ENCODE results near the gene EEF1A2.
A peak's percentile ranks its signal among the peaks of the same experiment; 100 is the strongest.

EEF1A2 gene

GRCh38 chr20:63498960-63499337 lies at the start of gene EEF1A2:
Gene EEF1A2 (minus strand): TSS chr20:63499083. CDS start chr20:63497763, 1,320 bp downstream.
- DNase-seq: peak; percentile 62

- no peak for DNase-seq
Observed at GRCh38 chr20:63548542-63548941, 49.7 kb upstream of the EEF1A2 start.

- DNase-seq: no peak
Observed at GRCh38 chr20:63547725-63548480, 49.0 kb upstream of the EEF1A2 start, which contains the start of gene SRMS. Gene SRMS (minus strand): TSS chr20:63547749. CDS start chr20:63547463, 286 bp downstream.

- no peak for DNase-seq
Observed at GRCh38 chr20:63546956-63547724, 48.3 kb upstream of the EEF1A2 start.

- DNase-seq: no peak
Observed at GRCh38 chr20:63546256-63546955, 47.5 kb upstream of the EEF1A2 start.

DNA sequence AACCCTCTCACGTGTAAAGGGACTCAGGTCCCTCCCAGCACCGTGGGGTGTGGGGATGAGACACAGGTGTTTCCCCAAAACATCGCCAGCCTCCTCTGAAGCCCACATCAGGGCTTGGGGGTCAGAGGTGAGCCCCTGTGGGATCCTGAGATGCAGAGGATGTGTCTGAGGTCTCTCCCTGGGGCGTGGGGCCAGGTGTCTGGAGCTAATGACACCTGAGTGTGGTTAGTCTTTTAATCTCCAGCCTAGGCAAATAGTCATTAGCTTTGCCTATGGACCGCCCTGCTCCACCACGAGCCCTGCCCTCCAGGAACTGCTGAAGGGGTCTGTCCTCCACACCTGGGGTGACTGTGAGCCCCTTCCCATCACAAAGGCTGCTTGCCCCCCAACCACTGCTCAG lies 46.9 kb upstream of the EEF1A2 start:
- DNase-seq: no peak

- no peak for DNase-seq
Observed at GRCh38 chr20:63544958-63545516, 46.2 kb upstream of the EEF1A2 start.

- no peak for DNase-seq
Observed at GRCh38 chr20:63544241-63544957, 45.5 kb upstream of the EEF1A2 start.

- DNase-seq: no peak
Observed at GRCh38 chr20:63543733-63544132, 44.9 kb upstream of the EEF1A2 start.

DNA sequence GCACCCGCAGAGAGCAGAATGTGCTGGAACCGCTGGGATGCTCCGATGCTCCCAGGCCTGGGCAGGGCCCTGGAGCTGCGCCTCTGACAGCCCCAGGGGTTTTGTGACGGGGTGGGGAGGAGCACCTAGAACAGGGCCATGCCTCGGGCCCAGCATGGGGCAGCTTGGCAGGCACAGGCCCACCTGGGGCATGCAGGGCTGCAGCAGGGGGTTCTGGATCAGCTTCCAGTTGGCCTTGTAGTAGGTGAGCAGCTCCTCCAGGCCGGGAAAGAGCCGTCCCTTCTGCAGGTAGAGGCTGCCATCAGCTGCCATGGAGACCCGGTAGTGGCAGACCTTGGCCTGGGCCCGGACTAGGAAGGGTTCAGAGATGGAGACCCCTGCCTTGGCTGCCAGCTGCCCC lies 44.2 kb upstream of the EEF1A2 start:
- DNase-seq: no peak

GRCh38 chr20:63542696-63543095 lies 43.8 kb upstream of the EEF1A2 start:
- no peak for DNase-seq

GRCh38 chr20:63542031-63542559 lies 43.2 kb upstream of the EEF1A2 start:
- no peak for DNase-seq

GRCh38 chr20:63541371-63541770 lies 42.5 kb upstream of the EEF1A2 start:
- DNase-seq: no peak

DNA sequence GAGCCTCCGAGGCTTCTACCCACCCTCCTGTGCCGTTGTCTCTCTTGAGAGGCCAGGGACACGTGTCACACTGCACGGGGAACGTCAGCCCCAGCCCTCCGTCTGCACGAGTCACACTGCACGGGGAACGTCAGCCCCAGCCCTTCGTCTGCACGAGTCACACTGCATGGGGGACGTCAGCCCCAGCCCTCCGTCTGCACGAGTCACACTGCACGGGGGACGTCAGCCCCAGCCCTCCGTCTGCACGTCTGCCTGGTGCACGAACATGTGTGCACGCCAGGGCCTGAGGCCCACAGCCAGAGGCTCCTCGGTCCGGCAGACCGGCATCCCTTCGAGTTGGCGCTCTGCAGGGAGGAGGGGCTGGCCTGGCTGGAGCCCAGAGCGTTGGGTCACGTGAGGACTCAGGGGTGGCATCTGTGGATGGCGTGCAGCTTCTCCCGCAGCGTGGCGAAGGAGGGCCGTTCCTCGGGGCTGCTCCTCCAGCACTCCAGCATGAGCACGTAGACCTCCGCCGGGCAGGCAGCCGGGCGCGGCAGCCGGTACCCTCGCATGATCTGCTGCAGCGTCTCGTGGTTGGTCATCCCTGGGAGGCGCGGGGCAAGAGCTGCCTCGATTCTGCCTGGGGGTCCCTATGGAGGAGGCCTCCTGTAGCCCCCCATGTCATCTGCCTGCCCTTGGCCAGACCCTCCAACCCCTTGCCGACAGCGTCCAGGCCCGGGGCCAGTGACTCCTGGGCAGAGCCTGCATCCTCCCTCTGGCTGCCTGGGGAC lies 41.7 kb upstream of the EEF1A2 start:
- no peak for DNase-seq

DNA sequence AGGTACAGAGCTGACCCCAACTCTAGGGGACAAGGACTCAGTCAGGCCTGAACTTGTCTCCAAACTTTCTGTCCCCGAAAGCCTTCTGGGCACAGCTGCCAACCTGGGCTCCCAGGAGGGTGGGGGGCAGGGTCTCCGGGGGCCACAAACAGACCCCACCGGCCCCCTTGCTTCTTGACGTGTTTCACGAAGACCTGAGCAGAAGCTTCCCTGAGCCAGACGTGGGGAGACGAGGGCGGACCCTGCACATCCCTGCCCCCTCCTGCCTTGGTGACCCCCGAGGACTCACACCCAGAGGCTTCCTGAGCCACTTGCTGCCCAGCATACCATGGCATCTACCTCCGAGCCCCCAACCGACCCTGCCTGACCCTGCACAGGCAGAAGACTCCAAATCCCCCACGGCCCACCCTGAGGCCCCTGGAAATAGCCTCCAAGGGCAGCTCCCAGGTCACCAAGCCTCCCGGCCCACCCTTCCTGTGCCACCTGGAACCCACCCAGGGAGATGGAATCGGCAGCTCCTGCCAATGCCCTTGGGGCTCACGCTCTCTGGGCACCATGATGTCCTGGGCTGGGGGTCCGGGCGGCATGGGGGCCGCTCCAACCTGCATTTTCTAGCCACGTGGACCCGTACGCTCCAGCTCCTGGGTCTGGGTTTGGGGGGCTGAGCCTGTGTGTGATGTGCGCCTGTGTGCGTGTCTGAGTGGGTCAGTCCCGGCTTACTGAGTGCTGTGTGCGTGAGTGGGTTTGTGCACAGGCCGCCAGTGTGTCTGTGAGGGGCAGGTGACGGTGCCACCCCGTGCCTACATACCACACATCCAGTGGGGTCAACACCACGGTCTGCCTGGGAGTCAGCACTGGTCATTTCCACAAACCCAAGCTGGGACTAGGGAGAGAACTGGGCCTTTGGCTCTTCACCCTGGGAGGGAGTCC lies 40.8 kb upstream of the EEF1A2 start:
- DNase-seq: no peak

- no peak for DNase-seq
Observed at GRCh38 chr20:63539092-63539430, 40.2 kb upstream of the EEF1A2 start.

GRCh38 chr20:63538204-63539091 lies 39.6 kb upstream of the EEF1A2 start:
- peak; percentile 73 for DNase-seq

DNA sequence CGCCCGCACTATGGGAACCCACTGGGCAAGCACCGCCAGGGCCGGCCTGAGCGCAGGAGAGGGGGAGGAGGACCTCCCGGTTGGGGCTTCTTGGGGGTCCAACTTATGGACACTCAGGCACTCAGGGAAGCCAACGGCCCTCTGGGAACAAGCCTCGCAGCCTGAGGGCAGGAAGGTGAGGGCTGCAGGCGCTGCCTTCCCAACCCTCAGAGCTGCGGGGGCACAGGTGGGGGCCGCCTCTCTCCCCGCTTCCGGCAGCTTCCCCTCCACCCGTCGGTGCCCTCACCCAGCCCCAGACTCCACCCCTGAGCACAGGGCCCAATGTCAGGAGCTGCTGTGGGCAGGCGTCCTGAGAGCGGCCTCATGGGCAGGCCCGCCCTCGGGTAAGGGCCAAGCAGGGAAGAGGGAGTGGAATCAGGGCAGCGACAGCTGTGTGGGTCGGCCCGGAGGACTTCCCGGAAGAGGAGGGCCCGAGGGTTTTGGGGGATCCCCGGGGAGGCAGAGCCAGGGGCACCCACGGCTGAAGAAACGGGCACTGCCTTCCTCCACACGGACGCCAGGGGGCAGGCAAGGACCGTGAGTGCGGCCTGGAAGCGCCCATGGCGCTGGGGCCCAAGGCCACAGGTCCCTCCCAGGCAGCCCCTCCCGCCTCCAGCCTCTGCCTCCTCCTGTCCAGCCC lies 38.8 kb upstream of the EEF1A2 start:
- DNase-seq: peak; percentile 97

All from CD4-positive, alpha-beta T cell treated with Interleukin-17A for 1 hour (primary cell).